ENCODE data around the gene IGHMBP2.

GRCh38 chr11:68948935-68949334 lies 45.2 kb downstream of the IGHMBP2 start:
- no peak for TF ChIP-seq PRDM1 (tag by site-specific recombination; IDR thresholded peaks at IDR 0.05)
- no peak for TF ChIP-seq TCF7L2 (IDR thresholded peaks at IDR 0.05; ENCODE audit: borderline replicate concordance, low read depth, low read length)
- TF ChIP-seq CTCF (tag by site-specific recombination; IDR thresholded peaks at IDR 0.05), result no peak
- TF ChIP-seq ZNF433 (tag by site-specific recombination; IDR thresholded peaks at IDR 0.05; ENCODE audit: low read depth), result no peak
- TF ChIP-seq MZF1 (tag by site-specific recombination; IDR thresholded peaks at IDR 0.05; ENCODE audit: borderline replicate concordance), result no peak
